DMS 273 treated with DMSO at 0.1 percent for 48 hours (cell line): ENCODE measurements around the gene TMEM269.
"Not testable (repeated sequence)": the region's sequence is repeated elsewhere in the genome, so short reads cannot be mapped to it uniquely, and the experiment has no call there.

Source experiments
- DNase-seq: peaks from one replicate; lab custom pipeline; 2025; lab: John Stamatoyannopoulos, UW

Gene TMEM269

DNA sequence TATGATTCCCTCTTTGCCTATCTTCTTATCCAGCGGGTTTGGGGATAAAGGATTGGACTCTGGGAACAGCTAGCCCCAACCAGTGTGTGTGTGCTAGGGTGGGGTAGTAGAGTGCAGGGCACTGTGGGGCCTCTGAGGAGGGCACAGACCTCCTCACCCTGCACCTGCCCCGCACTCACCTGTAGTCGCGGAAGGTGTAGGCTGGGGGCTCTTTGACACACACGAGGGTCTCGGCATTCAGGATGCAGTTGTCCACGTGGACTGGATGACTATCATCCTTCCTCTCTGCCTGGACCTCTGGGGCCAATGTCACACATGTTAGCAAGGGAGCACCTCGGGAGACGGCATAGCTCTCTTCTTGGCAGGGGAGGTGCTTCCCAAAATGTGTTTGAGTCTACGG is 36.8 kb upstream of the TMEM269 start:
- DNase-seq, result no peak

DNA sequence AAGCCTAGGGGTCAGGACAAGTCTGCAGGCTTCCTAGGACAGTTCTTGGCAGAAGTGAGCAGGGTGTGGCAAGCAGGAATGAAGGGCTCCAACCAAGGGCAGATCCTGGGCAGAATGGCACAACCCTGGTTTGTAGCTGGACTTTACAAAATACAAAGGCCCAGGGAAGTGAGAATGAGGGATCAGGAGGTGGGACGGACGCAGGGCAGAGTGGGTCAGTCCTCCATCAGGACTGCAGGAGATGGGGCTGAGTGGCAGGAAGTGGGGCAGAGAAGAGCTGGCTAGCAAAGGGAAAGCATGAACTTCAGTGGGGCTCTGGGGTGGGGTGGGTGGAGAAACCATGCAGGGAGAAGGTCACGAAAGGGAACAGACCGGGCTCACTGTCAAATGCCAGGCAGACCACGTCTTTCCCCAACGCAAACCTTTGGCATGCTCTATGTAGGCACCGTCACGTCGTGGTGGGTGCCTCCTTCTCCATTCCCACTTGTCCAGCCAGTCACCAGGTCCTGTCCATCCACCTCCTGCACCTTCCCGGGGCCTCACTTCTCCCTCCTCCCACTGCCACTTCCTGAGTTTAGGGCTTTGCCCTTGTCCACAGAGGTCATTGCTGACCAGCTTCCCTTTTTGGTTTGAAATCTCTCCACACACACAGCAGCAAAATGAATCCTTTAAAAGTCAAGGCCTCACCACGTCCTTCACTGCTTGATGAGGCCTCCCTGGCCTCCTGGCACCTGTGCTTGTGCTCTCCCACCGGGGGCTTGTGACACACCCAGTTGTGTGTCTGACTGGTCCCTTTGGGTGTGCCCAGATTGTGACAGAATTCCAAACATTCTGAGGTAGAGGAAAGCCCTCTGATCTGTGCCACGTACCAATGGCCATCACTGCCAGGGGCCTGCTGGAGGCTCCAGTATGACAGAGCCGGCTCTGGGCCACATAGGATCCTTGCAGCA is 36.1 kb upstream of the TMEM269 start:
- DNase-seq, result no peak

DNA sequence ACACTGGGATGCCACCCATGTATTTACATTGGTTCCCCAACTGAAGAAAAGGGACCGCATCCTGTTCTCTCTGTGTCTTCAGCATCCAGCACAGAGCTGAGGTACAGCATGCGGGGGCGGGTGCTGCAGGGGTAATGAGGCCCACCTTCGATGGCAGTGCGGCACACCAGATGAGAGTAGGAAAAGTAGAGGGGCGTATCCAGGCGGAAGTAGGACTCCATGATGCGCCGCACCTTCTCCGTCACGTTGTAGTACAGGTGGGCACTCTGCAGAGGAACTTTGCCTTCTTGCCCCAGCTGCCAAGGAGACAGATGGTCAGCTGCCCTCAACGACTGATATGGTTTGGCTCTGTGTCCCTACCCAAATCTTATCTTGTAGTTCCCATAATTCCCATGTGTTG is 34.8 kb upstream of the TMEM269 start:
- no peak for DNase-seq

DNA sequence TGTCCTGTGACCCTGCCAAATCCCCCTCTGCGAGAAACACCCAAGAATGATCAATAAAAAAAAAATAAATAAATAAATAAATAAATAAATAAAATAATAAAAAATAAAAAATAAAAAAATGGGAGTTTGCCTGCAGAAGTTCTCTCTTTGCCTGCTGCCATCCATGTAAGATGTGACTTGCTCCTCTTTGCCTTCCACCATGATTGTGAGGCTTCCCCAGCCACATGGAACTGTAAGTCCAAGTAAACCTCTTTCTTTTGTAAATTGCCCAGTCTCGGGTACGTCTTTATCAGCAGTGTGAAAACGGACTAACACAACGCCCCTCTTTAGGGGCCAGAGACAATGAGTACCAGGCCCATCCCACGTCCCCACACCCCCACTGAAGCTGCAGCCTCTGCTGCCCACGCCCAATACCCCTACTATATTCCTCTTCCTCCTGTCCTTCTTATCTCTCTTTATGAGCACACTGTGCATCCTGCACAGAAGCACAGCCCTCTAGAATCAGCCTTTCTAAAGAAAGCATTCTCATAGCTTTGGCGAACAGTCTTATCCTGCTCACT is 33.2 kb upstream of the TMEM269 start:
- DNase-seq, result not testable (repeated sequence)

DNA sequence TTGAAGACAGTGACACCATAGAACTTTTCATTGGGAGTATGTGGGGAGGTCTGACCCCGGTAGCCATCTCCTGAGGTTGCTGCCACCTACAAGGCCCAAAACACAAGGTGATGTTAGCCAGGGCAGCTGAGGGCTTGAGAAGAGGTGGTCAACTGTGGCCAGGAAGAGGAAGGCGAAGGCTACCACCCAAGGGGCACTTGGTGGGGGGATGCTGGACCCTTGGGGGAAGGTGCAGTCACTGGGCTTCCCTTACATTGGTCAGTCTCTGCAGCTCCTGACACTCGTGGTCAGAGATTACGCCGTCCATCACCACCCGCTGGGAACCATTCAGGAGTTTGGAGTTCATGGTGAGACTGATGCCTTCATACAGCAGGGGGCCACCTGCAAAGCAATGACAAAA is 32.5 kb upstream of the TMEM269 start:
- DNase-seq, result no peak

DNA sequence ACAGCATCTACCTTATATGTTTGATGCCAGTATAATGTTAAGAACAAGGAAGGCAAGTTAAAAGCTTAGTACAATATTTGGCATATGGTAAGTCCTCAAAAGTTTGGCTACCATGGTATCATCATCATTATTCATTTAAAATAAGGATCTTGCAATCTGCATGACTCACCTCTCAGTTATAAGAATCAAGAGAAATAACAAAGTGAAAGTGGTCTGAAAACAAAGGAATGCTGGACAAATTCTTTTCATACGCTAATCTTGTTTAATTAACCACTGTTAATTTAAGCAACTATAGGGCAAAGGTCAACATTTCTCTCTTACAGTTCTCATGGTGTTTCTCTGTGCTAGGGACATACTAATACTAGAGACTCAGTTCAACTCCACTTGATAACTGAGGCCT is 31.7 kb upstream of the TMEM269 start:
- no peak for DNase-seq

DNA sequence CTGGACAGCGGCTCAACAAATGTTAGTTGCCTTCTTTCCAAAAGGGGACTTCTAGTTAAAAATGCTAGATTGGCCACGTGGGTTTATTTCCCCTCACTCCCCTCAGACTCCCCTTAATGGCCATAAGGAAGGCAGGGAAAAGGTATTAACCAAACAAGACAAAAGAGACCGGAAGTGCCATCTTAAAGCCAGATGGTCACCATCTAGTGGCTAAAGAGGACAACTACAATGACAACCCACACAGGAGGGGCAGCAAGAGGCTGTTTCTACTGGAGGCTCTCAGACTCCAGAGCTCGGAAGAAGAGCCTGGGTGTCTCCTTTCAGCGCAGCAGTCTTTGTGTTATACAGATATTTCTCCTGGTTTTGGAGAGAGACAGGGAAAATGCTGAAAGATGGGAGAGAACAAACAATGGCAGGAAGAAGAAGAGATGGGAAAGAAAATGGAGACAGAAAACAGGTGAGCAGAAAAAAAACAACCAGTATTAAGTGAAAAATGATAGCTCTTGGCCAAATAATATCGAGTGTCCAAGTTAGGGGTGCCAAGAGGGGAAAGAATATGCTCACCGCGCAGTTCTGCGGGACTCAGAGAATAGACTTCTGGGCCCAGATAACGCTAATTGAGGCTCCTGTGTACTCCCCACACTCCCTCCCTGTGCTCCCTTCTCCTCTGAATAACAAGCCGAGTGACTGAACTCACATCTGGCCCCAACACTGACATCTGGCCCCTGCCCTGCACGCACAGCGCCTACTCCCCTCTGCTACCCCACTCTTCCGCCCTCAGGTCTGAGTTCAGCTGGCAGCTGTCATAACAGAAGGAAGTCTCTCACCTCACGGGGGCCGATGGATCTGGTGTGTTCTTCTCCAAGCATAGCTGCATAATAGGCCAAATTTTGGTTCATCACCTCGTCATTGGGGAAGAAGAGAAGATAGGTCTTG is 27.6 kb upstream of the TMEM269 start:
- peak; percentile 11 for DNase-seq

DNA sequence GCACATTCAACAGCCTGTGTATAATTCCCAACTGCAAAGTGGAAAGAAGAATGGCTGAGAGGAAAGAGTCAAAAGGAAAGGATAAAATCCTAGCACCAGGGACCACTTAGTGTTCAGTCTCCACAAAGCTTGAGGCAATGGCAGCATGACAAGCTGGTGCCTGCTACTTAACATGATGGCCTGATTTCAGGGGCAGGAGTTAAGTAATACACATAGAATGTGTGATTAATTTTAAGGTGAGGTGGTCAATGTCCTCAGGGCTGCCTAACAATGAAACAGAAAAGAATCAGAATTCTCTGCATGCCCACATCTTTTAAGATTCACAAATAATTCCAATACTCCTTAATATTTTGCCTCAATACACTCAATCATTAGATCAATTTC is 26.9 kb upstream of the TMEM269 start:
- DNase-seq, result no peak

DNA sequence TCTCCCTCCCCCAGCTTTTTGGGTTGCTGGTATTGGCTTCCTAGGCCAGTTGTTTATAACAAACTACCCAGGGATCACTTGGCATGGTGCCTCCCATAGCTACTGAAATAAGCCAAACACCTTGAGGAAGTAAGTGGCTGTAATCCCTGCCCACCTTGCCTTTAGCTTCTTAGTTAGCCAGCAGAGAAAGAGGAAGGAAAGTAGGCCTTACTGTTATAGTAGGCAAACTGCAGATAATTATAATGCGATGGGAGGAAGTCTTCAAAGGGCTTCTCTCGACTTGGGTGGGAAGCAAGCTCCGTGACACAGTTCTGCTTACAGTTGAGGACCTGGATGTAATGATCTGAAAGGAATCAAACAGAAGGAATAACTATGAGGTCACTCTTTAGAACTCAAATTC is 26.1 kb upstream of the TMEM269 start:
- DNase-seq, result no peak

DNA sequence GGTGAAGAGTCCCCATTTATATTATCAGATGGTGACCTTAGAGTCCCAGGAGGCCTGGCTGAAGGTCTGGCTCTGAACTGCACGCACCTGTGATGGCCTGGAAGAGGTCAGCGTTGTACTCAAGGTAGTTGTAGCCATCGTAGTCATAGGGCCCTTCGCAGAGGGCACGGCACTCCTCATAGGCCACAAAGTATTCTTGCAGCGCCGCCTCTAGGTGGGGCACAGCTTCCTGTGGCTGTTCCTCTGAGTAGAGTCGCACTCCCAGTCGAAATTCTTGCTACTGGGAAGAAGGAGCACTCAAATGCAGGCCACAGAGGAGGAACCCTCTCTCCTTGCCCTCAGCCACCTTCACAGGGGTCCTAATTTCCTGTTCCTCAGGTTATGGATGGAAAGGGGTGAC is 25.7 kb upstream of the TMEM269 start:
- no peak for DNase-seq

DNA sequence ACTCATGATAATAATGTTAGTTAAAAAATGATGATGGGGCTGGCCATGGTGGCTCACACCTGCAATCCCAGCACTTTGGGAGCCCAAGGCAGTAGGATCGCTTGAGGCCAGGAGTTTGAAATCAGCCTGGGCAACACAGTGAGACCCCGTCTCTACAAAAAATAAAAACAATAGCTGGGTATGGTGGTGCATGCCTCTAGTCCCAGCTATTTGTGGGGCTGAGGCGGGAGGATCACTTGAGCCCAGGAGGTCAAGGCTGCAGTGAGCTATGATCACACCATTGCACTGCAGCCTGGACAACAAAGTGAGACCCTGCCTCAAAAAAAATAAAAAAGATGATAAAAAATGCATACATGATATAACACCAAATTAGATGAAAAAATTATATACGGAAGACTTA is 23.2 kb upstream of the TMEM269 start:
- no peak for DNase-seq

DNA sequence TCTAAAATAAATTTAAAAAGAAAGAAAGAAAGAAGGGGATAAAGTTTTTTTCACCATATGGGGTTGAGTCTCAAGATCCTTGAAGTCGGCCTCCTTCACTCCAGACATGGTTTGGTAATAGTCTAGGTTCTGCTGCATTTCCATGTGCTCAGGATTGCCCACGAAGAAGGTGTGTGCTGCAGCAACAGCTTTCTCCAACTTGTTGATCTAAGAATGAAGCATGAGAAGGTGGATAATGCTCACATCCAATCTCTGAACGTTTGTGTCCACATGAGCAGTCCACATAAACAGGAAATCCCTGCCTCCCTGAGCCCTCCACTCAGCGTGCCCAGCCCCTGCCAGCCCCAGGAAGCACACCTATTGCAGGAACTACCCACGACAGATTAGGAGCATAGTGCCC is 22.5 kb upstream of the TMEM269 start:
- DNase-seq, result no peak

DNA sequence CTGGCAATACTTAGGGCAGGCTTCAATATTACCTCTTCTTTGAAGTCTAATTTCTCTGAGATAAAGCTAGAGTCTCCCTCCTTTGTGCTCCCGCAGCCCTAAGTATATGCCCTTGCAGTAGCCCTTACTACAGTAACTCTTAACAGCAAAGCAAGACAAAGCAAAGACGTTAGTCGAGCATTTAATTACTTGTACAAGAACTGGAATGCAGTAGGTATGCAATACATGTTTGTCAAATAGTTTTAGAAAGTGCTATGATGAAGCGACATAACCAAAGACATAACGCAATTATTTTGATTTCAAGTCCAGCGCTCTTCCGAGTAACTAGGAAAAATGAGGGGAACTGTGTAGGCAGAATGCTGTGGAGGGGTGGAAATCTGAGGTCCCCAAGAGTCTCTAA is 19.5 kb upstream of the TMEM269 start:
- DNase-seq, result no peak

DNA sequence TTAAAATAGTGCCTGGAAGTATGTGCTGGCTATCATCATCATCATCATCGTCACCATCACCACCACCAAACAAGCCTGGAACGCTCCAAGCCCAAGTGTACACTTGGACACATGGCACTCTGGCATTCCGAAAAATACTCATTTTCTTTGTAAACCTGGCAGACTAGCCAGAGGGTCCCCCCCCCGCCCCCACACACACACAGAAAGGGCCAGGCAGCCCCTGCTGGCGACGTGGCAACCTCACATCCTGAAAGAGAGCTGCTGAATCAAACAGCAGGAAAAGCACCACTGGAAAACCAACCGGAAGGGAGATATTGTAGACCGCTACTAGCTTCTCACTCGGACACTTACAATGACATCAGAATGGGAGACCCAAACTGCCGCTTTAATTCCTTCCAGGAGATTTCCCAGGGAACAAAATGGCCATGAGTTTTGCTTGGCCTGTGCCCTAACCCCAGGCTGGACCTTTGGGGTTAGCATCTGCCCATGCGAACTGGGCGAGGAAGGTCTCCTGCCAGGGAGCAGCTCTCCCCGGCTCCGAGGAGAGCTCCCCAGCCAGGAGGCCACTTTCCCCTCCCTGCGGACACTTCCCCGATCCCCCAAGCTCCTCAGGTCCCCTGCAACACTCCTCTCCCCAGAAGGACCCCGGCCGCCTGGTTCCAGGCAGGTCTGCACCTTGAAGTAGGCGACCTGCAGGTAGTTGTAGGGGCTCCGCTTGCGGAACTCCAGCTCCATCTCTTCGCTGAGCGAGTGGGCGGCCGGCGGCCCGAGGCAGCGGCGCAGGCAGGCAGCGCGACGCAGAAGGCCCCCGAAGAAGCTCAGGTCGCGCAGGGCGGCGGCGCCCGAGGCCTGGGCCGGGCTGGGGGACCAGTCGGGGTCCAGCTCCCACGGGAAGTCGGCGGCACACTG is 18.7 kb upstream of the TMEM269 start:
- DNase-seq, result peak; percentile 38

DNA sequence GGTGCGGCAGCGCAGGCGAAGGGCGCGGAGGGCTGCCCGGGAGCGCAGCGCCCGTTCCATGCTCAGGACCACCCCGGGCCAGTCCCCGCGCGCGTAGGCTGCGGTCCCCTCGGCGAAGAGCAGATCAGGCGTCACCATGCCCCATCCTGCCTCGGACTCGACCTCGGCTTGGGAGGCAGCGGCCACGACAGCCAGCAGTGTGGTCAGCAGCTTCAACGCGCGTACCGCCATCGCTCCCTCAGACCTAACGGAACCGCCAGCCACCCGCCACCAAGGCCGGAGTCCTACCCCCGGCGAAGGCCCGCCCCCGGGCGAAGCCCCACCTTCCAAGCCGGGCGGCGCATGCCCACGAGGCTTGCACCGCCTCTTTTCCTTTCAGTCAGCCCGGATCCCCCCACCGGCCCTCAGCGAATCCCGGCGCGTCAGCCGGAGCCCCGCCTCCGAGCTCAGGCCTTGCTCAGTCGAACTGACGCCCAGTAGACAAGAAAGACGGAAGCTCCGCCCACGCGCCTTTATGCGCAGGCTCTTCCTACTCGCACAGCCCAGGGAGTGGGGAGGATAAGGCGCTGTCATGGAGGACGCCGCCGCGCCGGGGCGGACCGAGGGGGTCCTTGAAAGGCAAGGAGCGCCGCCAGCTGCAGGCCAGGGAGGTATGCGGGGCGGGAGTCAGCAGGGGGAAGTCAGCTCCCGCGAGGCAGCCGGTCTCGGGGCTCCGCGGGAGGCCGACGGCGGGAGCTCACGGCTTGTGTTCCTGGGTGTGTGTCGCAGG is 17.9 kb upstream of the TMEM269 start, which contains the start of the genes C1orf50 and P3H1:
TSS of gene C1orf50 (plus strand) at position 509 of the 769 bp plus-strand sequence. CDS start at position 572, 63 bp downstream.
TSS of gene P3H1 (minus strand) at position 288 of the 769 bp plus-strand sequence. CDS start at position 231, 57 bp downstream.
- peak; percentile 95 for DNase-seq

DNA sequence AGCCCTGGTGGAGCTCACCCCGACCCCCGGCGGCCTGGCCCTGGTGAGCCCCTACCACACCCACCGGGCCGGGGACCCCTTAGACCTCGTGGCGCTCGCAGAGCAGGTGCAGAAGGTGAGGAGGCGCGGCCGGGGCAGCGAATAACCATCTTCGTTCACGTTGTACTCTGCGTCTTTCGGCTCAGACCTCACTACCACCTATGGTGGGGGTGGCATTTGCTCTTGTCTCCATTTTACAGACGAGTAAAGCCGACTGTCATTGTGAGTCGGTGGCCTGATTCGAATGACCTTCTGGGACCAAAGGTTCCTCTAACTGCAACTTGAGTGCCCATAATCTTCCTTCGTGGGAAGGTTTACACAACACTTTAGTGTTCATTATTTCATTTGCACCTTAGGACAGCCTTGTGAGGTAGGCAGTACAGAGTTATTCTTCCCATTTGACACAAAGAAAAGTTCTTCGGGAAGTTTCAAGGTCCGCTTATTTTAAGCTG is 17.2 kb upstream of the TMEM269 start:
- no peak for DNase-seq

DNA sequence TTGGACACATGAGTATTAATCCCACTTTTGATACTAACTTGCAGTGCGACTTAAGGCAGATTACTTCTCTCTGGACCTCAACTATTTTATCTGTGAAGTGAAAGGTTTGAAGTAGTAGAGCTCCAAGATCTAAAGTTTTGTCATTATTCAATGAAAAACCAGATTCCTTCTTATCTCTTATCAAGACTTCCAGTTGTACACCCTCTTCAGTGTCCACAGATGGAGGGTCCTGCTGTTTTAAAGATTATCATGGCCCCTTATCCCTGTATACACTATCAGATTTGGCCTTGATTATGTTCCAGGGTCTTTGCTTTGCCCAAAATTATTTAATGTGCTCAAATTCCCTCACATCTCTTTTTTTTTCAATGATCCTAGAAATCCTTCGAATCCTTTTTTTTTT is 16.6 kb upstream of the TMEM269 start:
- no peak for DNase-seq

DNA sequence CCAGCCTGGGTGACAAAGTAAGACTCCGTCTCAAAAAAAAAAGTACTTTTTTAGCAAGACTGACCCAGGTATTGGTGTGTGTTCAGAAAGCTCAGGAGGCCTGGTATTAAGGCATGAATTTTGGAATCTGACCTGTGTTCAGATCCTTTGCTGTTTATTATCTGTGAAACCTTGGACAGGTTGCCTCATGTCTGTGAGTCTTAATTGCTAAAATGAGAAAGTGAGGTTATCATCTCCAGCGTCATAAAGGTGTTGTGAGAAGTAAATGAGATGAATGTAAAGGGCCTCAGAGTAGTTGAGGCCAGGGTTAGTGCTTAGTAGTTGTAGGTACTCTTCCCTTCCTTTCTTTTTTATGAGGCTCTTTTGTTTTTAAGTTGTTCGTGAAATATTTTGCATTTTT is 15.0 kb upstream of the TMEM269 start:
- no peak for DNase-seq

DNA sequence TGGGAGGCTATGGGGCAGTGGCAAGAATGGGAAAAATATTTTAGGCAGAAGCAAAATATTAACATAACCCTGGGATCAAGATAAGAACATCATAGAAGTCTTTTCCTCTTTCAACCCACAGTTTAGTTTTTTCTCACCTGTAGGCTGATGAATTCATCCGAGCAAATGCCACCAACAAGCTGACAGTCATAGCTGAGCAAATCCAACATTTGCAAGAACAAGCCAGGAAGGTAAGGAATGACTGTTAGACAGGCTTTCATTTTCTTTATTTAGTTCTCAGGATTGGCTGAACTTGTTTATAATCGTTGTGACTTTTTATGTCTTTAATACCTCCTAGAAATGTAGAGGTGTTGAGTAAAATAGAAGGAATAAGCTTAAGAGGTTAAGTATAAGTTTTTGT is 11.4 kb upstream of the TMEM269 start:
- DNase-seq, result no peak

DNA sequence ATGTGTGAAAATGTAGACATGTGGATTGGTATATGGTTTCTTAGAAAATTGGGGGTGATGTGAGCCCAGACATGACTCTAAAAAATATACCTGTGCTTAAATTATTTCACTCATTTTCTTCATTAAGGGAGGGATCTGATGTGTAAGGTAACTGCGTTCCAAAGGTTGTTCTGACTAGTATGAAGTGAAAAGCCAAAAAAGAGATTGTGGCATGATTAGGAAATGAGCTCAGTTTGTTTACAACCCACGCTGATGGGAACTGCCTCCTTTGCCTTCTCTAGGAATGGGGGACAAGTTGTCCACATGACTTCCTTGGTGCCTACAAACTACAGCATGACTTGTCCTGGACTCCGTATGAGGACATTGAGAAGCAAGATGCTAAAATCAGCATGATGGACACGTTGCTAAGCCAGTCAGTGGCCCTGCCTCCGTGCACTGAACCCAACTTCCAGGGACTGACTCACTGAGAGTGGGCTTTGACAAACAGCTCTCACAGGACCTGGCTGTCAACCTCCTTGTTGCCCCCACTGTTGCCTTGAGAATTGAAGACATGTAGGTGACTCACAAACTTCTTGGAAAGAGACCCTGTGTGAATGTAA is 9.8 kb upstream of the TMEM269 start:
- DNase-seq, result no peak
